GM19043 (cell line): ENCODE results near the gene MREG.
"Not testable (repeated sequence)": the region's sequence is repeated elsewhere in the genome, so short reads cannot be mapped to it uniquely, and the experiment has no call there.

Experiments used
- ATAC-seq: cut with Tn5 transposase; IDR thresholded peaks from one replicate; pipeline ENCODE4 v1.9.1; 2021; ENCODE audit warnings: low read depth; ENCODE audit not compliant: unreplicated experiment

The MREG gene

DNA sequence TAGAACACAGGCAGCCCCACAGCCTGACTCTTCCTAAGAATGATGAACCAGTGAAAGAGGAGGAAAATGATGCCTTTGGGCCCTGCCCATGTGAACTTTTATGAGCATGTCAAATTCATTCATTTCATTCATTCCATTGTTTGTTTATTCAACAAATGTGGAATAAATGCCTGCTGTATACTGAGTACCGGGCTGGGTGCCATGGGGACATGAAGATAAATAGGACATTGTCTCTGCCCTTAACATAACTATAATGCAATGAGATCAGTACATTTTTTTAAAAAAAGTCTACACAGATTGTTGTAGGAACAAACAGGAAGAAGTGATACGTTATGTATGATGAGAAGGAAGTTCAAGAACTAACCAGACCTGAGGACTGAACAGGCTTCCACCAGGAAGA is 14.7 kb downstream of the MREG start:
- ATAC-seq: no peak

GRCh38 chr2:215997219-215997618 is 16.1 kb downstream of the MREG start:
- ATAC-seq: no peak

DNA sequence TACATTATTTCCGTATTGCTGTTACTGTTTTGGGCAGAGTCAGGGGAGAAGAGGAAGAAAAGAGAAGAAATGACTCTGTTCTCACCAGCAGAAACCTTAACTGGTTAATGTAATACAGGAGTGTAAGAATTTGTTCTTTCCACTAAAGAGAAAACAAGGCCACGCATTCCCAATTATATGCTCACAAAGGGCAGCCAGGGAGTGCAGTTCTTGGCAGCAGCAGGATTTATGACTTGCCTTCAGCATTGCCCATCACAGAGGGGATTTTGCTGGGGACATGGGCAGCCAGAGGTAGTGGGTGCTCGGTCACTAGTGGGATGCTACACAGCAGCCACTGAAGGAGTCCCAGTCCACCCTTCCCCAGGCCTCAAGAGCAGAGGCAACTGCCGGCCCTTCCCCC is 18.4 kb downstream of the MREG start:
- ATAC-seq: no peak

DNA sequence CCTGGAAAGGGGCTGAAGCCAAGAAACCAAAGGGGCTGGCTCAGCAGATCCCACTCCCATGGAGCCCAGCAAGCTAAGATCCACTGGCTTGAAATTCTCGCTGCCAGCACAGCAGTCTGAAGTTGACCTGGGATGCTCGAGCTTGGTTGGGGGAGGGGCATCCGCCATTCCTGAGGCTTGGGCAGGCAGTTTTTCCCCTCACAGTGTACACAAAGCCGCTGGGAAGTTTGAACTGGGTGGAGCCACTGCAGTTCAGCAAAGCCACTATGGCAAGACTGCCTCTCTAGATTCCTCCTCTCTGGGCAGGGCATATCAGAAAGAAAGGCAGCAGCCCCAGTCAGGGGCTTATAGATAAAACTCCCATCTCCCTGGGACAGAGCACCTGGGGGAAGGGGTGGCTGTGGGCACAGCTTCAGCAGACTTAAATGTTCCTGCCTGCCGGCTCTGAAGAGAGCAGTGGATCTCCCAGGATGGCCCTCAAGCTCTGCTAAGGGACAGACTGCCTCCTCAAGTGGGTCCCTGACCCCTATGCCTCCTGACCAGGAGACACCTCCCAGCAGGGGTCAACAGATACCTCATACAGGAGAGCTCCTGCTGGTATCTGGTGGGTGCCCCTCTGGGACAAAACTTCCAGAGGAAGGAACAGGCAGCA is 24.7 kb downstream of the MREG start:
- ATAC-seq: not testable (repeated sequence)

- no peak for ATAC-seq
Observed at GRCh38 chr2:215985257-215985656, 28.1 kb downstream of the MREG start.

DNA sequence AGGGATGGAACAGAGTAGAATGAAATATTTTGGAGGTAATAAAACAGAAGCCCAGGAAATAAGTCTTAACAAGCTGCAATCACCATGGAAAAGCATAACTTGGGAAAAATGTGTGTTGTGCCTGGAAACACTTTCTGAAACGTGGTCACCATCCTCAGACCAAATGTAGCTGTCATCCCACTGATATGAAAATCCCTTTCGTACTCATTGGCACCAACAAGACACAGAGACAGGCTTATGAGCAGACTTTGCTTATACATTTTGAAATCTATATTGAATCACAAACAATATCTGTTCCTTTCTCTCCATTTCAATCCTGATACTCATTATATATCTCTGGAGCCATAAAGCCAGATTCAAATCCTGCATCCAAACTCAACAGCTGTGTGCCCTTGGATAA is 28.7 kb downstream of the MREG start:
- ATAC-seq: no peak

GRCh38 chr2:215983581-215984351 is 29.6 kb downstream of the MREG start:
- ATAC-seq: peak; percentile 44

- ATAC-seq: peak; percentile 53
Observed at GRCh38 chr2:215982465-215982875, 30.9 kb downstream of the MREG start.

DNA sequence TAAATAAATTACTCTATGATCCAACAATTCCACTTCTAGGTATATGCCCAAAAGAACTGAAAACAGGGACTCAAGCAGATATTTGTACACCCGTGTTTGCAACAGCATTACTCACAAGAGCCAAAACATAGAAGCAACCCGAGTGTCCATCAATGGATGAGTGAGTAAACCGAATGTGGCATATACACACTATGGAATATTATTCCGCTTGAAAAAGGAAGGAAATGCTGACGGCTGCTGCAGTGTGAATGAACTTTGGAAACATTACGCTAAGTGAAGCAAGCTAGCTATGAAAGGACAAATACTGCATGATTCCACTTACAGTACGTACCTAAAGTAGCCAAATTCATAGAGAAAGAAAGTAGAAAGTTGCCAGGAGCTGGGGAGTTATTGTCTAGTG is 32.2 kb downstream of the MREG start:
- ATAC-seq: no peak

- peak; percentile 54 for ATAC-seq
Observed at GRCh38 chr2:215979620-215980019, 33.7 kb downstream of the MREG start.

DNA sequence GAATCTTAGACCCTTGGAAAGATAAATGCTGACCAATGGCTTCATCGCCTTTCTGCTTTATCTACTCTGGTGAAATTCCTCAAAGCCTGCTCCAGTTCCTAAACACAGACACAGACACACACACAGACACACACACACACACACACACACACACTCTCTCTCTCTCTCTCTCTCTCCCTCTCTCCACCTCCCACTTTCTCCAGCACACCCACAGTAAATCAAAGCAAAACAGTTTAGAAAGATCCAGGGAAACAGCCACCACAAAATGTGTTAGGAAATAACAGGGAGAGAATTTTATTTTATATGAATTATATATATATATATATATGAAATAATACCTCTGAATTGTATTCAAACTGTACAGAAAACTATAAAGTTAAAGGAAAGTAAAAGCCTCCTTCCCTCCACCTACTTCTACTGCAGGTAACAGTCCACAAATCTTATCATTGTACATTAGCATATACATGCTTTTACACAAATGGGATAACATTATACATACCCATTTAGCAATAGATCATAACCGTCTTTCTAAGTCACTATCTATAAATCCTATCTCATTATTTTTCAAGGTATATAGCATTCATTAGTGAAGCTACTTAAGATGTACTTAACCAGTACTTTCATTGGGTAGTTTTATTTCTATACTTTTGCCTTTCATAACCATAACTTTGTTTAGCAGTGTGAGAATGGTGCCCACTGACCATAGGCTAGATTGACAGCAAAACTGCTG is 38.5 kb downstream of the MREG start:
- no peak for ATAC-seq

GRCh38 chr2:215973954-215974699 is 39.2 kb downstream of the MREG start:
- ATAC-seq: no peak

DNA sequence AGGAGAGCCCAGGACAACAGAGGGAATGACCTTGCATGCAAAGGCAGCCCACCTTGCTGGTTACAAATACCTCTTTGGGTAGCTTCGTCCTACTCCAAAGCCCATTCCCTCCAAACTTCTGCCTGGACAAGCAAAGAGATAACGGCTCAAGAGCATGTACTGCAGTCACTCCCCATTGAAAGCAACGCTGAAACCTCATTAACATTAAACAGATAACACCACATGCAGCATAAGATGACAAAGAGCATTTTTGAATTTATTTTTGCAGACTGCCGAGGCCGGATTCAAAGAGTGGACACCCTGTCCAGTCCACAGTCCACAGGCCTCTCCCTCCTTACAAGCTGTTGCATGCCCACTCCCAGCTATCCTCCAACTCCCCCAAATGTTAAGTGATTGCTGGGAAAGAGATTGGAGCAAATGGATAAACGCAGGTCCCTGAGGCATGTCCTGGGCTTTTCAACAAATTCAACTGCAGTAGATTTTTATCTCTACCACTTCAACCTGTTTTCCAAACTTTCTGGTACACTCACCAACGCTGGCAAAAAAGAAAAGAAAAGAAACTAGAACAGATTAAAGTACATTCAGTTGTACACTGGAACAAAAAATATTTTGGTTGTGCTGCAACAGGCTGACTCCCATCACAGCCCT is 40.1 kb downstream of the MREG start:
- no peak for ATAC-seq

GRCh38 chr2:215971671-215972070 is 41.7 kb downstream of the MREG start:
- ATAC-seq: no peak

GRCh38 chr2:215970894-215971293 is 42.5 kb downstream of the MREG start:
- not testable (repeated sequence) for ATAC-seq

GRCh38 chr2:215970425-215970824 is 42.9 kb downstream of the MREG start:
- ATAC-seq: no peak

- ATAC-seq: no peak
Observed at GRCh38 chr2:215969131-215969841, 44.1 kb downstream of the MREG start.

- ATAC-seq: no peak
Observed at GRCh38 chr2:215968499-215968898, 44.9 kb downstream of the MREG start.

GRCh38 chr2:215967590-215968378 is 45.6 kb downstream of the MREG start:
- no peak for ATAC-seq
